ENCODE measurements around the gene NEU2.

- no peak for TF ChIP-seq REST (IDR thresholded peaks at IDR 0.05; ENCODE audit: insufficient read depth in 1 of 2, low read depth in 2 of 2, low read length in 2 of 2)
- no peak for TF ChIP-seq POLR2AphosphoS5 (IDR thresholded peaks at IDR 0.05; ENCODE audit: low read depth, low read length)
Observed at GRCh38 chr2:233035426-233036161, 3.1 kb downstream of the NEU2 start.
